EH (cell line): ENCODE results near the gene CTNNA3.

Experiments used
- DNase-seq: peaks from one replicate; pipeline ENCODE4 v3.0.0-alpha.2; 2015; ENCODE audit warnings: low read depth

The CTNNA3 gene

DNA sequence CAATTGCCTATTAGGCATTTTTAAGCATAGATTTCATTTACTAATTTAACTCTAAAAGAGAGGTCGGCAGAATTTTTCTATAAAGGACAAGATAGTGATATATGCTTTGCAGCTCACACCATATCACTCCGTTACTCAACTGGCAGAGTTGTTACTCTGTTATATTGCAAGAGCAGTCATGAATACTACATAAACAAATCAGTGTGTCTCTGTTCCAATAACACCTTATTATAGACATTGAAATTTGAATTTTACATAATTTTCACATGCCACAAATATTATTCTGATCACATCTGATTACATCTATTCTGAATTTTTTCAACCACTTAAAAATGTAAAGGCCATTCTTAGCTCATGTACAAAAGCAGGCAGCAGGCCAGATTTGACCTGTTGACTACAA is 1624.1 kb downstream of the CTNNA3 start:
- no peak for DNase-seq

DNA sequence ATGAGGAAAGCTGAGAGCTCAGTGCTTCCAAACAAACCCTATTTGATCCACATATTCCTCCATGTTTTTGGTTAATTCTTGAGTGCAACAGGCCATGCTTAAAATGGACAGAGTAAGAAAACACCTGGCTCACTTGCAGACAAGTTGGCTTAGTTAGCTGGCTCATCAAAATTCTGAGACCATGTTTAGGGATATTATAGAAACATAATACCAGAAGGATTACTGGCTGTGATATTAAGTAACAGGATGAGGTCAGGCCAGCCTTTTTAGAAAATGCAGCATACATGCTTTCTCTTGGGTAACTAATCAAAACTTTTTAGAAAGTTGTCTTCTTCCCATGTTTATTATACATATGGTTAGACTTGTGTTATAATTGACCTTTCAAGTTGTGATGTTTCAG is 1637.4 kb downstream of the CTNNA3 start:
- no peak for DNase-seq

DNA sequence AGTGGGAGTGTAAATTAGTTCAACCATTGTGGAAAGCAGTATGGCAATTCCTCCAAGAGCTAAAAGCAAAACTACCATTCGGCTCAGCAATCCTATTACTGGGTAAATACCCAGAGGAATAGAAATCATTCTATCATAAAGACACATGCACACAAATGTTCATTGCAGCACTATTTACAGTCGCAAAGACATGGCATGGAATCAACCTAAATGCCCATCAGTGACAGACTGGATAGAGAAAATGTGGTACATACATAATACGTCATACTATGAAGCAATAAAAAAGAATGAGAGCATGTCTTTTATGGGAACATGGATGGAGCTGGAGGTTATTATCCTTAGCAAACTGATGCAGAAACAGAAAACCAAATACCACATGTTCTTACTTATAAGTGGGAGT is 1646.7 kb downstream of the CTNNA3 start:
- no peak for DNase-seq

- no peak for DNase-seq
Measured at GRCh38 chr10:66045859-66046258, 1650.1 kb downstream of the CTNNA3 start.

DNA sequence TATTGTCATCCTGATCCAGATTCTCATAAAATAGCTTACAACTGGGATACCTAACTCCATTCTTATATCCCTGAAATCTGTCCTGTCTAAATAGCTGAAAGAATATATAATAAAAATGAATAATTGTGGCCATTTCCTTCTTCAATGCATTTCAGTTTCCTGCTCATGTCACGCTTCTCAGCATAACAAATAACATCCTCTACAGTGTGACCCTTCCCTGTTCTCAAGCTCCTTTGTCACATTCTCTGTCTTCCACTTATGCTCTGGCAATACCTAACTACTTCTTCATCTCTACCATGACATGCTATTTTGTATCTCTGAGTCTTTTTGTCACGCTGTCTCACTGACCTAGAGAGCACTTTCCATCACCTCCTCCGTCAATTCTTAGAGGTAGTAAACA is 1654.2 kb downstream of the CTNNA3 start:
- DNase-seq = no peak

GRCh38 chr10:66038623-66039022 is 1657.4 kb downstream of the CTNNA3 start:
- no peak for DNase-seq

GRCh38 chr10:66026321-66026720 is 1669.7 kb downstream of the CTNNA3 start:
- DNase-seq = no peak

DNA sequence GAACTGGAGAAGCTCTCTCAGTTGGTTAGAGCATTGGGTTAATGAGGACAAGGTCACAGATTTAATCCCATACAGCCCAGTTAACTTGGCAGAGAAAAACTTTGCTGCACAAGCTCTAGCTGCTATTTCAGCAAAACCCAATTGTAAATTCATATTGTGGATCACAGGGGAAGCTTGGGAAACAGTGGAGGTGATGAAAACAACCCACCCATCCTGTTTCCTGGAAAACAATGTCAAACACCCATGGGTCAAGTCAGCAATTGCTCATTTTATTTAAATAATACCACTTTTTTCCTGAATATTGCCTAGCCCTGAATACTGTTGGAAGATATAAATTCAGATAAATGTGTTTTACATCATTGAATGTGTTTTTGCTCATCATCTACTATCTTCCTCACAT is 1670.8 kb downstream of the CTNNA3 start:
- DNase-seq = no peak

- no peak for DNase-seq
Measured at GRCh38 chr10:66021423-66021822, 1674.6 kb downstream of the CTNNA3 start.

- DNase-seq = no peak
Measured at GRCh38 chr10:66008221-66008620, 1687.8 kb downstream of the CTNNA3 start.

GRCh38 chr10:66006411-66006810 is 1689.6 kb downstream of the CTNNA3 start:
- DNase-seq = no peak

DNA sequence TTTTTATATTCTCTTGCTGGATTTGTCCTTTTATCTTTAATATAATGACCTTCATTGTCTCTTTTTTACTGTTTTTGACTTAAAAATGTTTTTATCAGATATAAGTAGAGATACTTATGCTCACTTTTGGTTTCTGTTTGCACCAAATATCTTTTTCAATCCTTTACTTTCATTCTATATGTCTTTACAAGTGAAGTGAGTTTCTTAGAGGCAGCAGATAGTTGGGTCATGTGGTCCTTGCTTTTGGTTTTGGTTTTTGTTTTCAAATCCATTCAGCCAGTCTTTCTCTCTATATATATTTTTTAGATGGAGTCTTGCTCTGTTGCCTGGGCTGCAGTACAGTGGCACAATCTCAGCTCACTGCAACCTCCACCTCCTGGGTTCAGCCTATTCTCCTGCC is 1702.5 kb downstream of the CTNNA3 start:
- no peak for DNase-seq

- DNase-seq = no peak
Measured at GRCh38 chr10:65968871-65969270, 1727.1 kb downstream of the CTNNA3 start.

GRCh38 chr10:65968437-65968836 is 1727.6 kb downstream of the CTNNA3 start:
- DNase-seq = no peak

DNA sequence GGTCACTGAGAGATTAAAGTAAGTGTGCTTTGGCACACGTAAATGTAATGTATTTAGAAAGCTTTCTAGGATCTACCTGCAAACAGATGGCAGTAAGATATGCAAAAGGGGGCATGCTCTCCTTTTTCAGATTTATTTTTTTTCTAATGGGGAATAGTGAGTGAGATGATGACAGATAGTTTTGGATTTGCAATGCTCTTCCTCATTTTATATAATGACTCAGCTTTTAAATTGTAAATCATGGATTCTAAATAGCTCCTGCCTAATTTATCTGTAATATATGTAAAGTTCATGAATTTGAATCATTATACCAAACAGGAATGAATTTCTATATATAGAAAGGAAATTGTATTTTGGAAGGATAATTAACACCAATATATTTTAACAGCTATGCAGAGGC is 1731.8 kb downstream of the CTNNA3 start:
- no peak for DNase-seq

GRCh38 chr10:65952086-65952485 is 1743.9 kb downstream of the CTNNA3 start:
- DNase-seq = no peak

DNA sequence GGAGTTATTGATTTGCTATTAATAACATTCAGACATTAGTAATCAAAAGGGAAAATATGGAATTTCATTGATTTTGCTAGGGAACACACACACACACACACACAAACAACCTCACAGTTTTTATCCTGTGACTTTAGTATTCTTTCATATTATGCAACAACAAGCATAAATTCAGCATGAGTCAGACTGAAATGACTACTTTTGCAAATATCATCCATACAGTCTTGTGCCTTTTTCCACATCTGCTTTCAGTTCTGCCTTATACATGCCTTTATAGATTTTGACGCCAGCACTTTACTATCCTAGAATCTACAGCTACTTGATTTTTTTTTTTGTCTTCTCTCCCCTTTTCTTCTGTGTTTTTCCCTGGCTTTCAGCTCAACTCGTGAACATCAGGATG is 1745.9 kb downstream of the CTNNA3 start:
- DNase-seq = no peak

DNA sequence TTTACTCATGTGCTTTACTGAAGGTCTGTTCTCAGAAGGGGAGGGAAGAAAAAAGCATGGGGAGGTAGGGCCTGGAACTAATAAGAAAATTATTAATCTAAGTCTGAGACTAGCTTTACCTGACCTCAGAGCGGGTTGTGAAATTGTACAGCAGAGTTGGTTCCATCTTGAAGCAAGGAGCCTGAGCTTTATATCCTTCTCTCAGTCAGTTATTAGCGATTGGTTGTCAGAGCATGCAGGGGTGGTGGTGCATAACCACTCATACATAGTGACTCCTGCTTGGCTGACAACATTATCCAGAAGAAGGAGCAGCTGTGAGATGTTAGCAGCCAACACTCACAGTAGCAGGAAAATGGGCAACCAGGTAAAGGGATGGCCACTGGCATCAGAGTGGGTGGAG is 1746.5 kb downstream of the CTNNA3 start:
- DNase-seq = no peak

DNA sequence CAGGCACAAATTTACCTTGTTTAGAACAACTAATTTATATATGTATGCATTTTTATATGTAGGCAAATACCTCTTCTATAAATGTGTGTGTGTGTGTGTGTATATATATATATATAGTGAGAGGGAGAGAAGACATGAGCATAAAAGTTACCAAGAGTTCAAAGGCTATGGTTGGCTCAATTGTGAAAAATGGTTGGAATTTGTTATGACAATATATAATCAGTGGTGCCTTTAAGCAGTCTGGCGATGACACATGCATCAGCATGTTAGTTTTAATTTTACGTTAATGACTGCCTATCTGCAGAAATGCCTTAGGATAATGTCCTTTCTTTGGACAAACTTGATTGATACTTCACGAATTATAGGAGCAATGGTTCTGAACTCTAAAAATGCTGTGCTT is 1750.9 kb downstream of the CTNNA3 start:
- DNase-seq = no peak

DNA sequence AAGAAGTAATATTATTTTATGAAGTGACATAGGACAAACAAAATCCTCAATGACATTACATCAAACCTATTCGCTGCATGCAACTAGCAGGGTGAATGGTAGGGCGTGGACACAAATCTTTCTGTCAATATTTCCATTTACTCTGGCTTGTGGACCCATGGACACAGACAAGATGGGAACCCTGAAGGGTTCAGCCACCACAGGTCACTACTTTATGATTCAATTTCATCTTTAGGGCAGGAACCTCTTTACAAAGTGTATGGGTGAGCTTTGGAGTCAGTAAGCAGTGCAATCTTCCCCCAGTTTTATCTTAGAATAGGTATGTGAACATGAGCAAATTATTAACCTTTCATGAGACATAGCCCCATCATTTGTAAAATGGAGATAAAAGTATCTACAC is 1752.5 kb downstream of the CTNNA3 start:
- no peak for DNase-seq

GRCh38 chr10:65940816-65941662 is 1755.0 kb downstream of the CTNNA3 start:
- DNase-seq = no peak

DNA sequence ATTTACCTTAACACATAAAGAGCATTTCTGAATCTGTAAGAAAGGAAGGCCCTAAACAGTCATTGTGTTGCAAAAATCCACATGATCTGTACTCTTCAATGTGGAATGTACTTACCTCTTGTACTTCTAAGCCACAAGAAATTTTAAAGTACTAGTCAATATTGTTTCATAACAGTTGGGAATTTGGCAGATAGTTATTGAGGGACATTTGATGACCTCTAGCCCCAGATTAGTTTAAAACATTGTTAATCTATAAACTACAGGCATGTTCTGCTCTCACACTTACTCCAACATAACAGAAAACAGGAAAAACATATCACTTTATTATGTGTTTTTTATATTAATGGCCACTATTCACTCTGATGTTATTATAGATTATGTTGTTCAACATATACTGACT is 1755.9 kb downstream of the CTNNA3 start:
- DNase-seq = no peak

DNA sequence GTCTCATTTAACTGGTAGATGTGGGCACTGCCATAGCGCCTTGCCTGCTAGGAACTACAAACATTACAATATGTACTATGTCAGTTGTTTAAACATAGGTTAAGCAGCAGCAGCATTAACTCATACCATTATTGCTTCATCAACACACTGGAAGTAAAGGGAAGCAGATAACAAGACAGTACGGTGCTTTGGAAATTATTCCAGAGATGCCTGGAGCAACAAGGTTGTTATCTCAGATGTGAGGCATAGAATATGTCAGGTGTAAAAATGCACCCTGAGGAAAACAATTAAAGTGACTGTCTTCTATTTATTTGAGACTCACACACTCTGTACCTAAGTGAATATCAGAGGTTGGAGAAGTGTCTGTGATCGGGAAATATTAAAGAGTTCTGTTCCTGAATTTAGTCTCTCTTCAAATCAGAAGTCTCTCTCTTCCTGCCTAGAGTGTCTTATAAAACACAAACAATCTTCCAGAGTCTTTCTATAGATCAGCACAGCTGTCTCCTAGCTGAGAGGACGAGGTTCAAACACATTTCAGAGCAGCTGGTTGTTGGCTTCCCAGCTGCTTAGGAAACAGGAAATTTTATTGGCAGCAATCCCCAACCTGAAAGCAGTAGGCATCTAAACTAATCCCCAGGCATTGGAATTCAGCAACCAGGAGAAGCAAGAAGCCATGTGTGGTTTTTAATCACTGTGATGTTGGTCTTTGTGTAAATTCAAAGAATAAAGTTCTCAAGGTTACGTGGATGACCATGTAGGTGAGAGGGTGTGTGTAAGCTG is 1764.5 kb downstream of the CTNNA3 start:
- no peak for DNase-seq
